Esophagus squamous epithelium (tissue), 5 donors: ENCODE data around the gene ZNF142. TPM values are rescaled to one million over a fixed set of nuclear protein-coding genes. Genes with fewer than 3 reads are reported as not detected.

Experiments
- DNase-seq: peaks from one replicate; lab custom pipeline; 2025; lab: John Stamatoyannopoulos, UW
- H3K27ac ChIP-seq, 4 donors: fragments of 200-600 bp; sonication (generic); one replicate each; pipeline ENCODE4 v1.5.1; 2016 to 2019; ENCODE audit warnings: mild to moderate bottlenecking in 1 of 4
- H3K27me3 ChIP-seq, 4 donors: fragments of 200-600 bp; sonication (generic); 1 replicate in 3 of 4; 2 replicates in 1 of 4; pipeline versions ENCODE4 v1.5.1 to v1.6.0; 2017 to 2021; ENCODE audit warnings: antibody characterized with exemption in 1 of 4
- H3K36me3 ChIP-seq, 3 donors: fragments of 200-600 bp; sonication (generic); one replicate each; pipeline ENCODE4 v1.5.1; 2016 to 2019
- H3K4me1 ChIP-seq, 3 donors: fragments of 200-600 bp; sonication (generic); one replicate each; pipeline ENCODE4 v1.5.1; 2017 to 2019
- H3K4me3 ChIP-seq, 4 donors: fragments of 200-600 bp; sonication (generic); 1 replicate in 3 of 4; 2 replicates in 1 of 4; pipeline ENCODE4 v1.5.1; 2016 to 2019; ENCODE audit warnings: mild to moderate bottlenecking in 2 of 4, moderate library complexity in 1 of 4
- H3K9me3 ChIP-seq, 3 donors: fragments of 200-600 bp; sonication (generic); one replicate each; pipeline ENCODE4 v1.5.1; 2016 to 2019
- POLR2A ChIP-seq, 4 donors: fragments of 450-650 bp; IDR thresholded peaks; one replicate each; pipeline ENCODE4 v1.6.1; 2017; ENCODE audit warnings: antibody characterized with exemption in 4 of 4, mild to moderate bottlenecking in 4 of 4, moderate library complexity in 3 of 4
- WGBS, 2 donors: methylation state at CpG; one replicate each; pipeline ENCODE4 v1.1.5; 2018; 5-methylcytosine and 5-hydroxymethylcytosine counted together
- intact Hi-C: fragments of 100-400 bp; cut with DNase I; formaldehyde crosslinking; loops from one replicate; pipeline ENCODE4 v1.15.0; 2022
- total RNA-seq, 4 donors: library from RNA; depleted of rRNA; stranded (reverse); fragments of >200 nt; gene quantifications; one replicate each; pipeline ENCODE4 v1.1.0, GENCODE V29; 2016
- TF ChIP-seq, protein P1 (sequence below), 6 experiments: fragments of 450-650 bp in 4 of 6; fragments of 200-600 bp in 2 of 6; sonication (generic) in 2 of 6; IDR thresholded peaks; one replicate each; pipeline ENCODE4 v1.5.1; 2016 to 2019; ENCODE audit warnings: antibody characterized with exemption in 6 of 6, mild to moderate bottlenecking in 4 of 6, moderate library complexity in 4 of 6
- donor health status: DM: yes; HTN: yes; CAD: no.

ZNF142 gene
- total RNA-seq, 4 donors from 2014 or later = 10.8 to 23.1 (median 20.0) TPM

GRCh38 chr2:218627939-218628338 lies 31.5 kb downstream of the ZNF142 start:
- no peaks in the 10 kb centered on the region for H3K4me1 ChIP-seq
- no peak for DNase-seq
- no peaks in the 10 kb centered on the region for H3K9me3 ChIP-seq
- no peaks in the 10 kb centered on the region for H3K27me3 ChIP-seq
- intact Hi-C loops = no loop called here
- 83 to 100% methylated on average over 1 to 4 of the region's 4 CpGs for WGBS, 2 donors
- no peak overlapping the region for H3K4me3 ChIP-seq
- TF ChIP-seq, protein P1, sequence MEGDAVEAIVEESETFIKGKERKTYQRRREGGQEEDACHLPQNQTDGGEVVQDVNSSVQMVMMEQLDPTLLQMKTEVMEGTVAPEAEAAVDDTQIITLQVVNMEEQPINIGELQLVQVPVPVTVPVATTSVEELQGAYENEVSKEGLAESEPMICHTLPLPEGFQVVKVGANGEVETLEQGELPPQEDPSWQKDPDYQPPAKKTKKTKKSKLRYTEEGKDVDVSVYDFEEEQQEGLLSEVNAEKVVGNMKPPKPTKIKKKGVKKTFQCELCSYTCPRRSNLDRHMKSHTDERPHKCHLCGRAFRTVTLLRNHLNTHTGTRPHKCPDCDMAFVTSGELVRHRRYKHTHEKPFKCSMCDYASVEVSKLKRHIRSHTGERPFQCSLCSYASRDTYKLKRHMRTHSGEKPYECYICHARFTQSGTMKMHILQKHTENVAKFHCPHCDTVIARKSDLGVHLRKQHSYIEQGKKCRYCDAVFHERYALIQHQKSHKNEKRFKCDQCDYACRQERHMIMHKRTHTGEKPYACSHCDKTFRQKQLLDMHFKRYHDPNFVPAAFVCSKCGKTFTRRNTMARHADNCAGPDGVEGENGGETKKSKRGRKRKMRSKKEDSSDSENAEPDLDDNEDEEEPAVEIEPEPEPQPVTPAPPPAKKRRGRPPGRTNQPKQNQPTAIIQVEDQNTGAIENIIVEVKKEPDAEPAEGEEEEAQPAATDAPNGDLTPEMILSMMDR (IDR thresholded peaks at IDR 0.05) = no peak
- TF ChIP-seq POLR2A (IDR thresholded peaks at IDR 0.05) = no peak
- no peak overlapping the region for H3K27ac ChIP-seq
- H3K36me3 ChIP-seq = peaks cover 0 to 6% (median 0%) of the 10 kb centered on the region in 3 donors

- Histone ChIP-seq H3K27me3 (no peaks in the 10 kb centered on the region), H3K4me1 (no peaks in the 10 kb centered on the region), H3K36me3 (no peaks in the 10 kb centered on the region), H3K27ac (no peak overlapping the region), H3K9me3 (no peaks in the 10 kb centered on the region), H3K4me3 (no peak overlapping the region)
- 95 to 100% methylated on average over 2 to 3 of the region's 4 CpGs for WGBS, 2 donors
- intact Hi-C loops = no loop called here
- no peak for TF ChIP-seq POLR2A (IDR thresholded peaks at IDR 0.05)
- TF ChIP-seq, protein P1 (IDR thresholded peaks at IDR 0.05) = no peak
- DNase-seq = no peak
Observed at GRCh38 chr2:218626369-218626768, 33.1 kb downstream of the ZNF142 start.

DNA sequence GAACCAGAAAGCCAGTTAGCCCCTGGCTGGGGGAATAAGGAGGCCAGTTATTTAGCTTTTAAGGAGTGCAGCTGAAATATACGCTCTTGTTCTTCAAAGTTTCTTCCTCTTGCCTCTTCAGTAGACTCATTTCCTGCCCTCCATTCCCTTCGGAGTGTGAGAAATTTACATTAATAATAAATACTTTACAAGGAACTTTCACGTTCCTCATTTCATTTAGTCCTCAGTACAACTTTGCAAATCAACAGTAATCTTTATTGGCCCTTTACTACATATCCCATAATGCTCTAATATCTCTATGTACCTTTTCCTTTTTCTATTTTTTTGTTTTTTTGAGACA lies 36.1 kb downstream of the ZNF142 start:
- H3K9me3 ChIP-seq = no peaks in the 10 kb centered on the region
- H3K4me3 ChIP-seq = no peak overlapping the region
- H3K27ac ChIP-seq = no peak overlapping the region
- WGBS, 2 donors = 69 to 70% methylated on average over 3 of the region's 3 CpGs
- intact Hi-C loops = no loop called here
- DNase-seq = no peak
- H3K36me3 ChIP-seq = peaks cover 0 to 8% (median 0%) of the 10 kb centered on the region in 3 donors
- TF ChIP-seq, protein P1 (IDR thresholded peaks at IDR 0.05) = no peak
- no peak for TF ChIP-seq POLR2A (IDR thresholded peaks at IDR 0.05)
- H3K4me1 ChIP-seq = no peaks in the 10 kb centered on the region
- H3K27me3 ChIP-seq = no peaks in the 10 kb centered on the region

GRCh38 chr2:218622606-218623365 lies 36.6 kb downstream of the ZNF142 start:
- no peak overlapping the region for H3K27ac ChIP-seq
- no peak for DNase-seq
- TF ChIP-seq, protein P1 (IDR thresholded peaks at IDR 0.05) = no peak
- TF ChIP-seq POLR2A (IDR thresholded peaks at IDR 0.05) = no peak

GRCh38 chr2:218621007-218621406 lies 38.4 kb downstream of the ZNF142 start:
- H3K36me3 ChIP-seq = peaks cover 0 to 8% (median 0%) of the 10 kb centered on the region in 3 donors
- no peak overlapping the region for H3K4me3 ChIP-seq
- no peak for TF ChIP-seq POLR2A (IDR thresholded peaks at IDR 0.05)
- TF ChIP-seq, protein P1 (IDR thresholded peaks at IDR 0.05) = no peak
- H3K9me3 ChIP-seq = no peaks in the 10 kb centered on the region
- DNase-seq = no peak
- intact Hi-C loops = no loop called here
- 69 to 75% methylated on average over 7 of the region's 7 CpGs for WGBS, 2 donors
- no peaks in the 10 kb centered on the region for H3K4me1 ChIP-seq
- no peaks in the 10 kb centered on the region for H3K27me3 ChIP-seq
- no peak overlapping the region for H3K27ac ChIP-seq

More at GRCh38 chr2:218622606-218623365, 36.6 kb downstream of the ZNF142 start:
- peaks cover 0 to 8% (median 0%) of the 10 kb centered on the region in 3 donors for H3K36me3 ChIP-seq
- 69 to 75% methylated on average over 7 of the region's 7 CpGs for WGBS, 2 donors
- H3K4me3 ChIP-seq = no peak overlapping the region
- no peaks in the 10 kb centered on the region for H3K27me3 ChIP-seq
- H3K4me1 ChIP-seq = no peaks in the 10 kb centered on the region
- H3K9me3 ChIP-seq = no peaks in the 10 kb centered on the region
- intact Hi-C loops = no loop called here
